ENCODE data around the gene HK1.
"Not testable (repeated sequence)": the region's sequence is repeated elsewhere in the genome, so short reads cannot be mapped to it uniquely, and the experiment has no call there.

The HK1 gene

GRCh38 chr10:69259547-69260243 is 18.6 kb upstream of the HK1 start:
- DNase-seq: no peak

- DNase-seq: no peak
Measured at GRCh38 chr10:69261184-69261583, 17.1 kb upstream of the HK1 start.

GRCh38 chr10:69262292-69262751 is 16.0 kb upstream of the HK1 start:
- DNase-seq: no peak

- DNase-seq: no peak
Measured at GRCh38 chr10:69265521-69265920, 12.8 kb upstream of the HK1 start.

- DNase-seq: no peak
Measured at GRCh38 chr10:69268761-69269416, 9.4 kb upstream of the HK1 start.

GRCh38 chr10:69269761-69270160 is 8.5 kb upstream of the HK1 start:
- no peak for DNase-seq

GRCh38 chr10:69270990-69271389 is 7.3 kb upstream of the HK1 start:
- DNase-seq: no peak

- DNase-seq: no peak
Measured at GRCh38 chr10:69272624-69273023, 5.7 kb upstream of the HK1 start.

GRCh38 chr10:69275444-69275843 is 2.9 kb upstream of the HK1 start:
- no peak for DNase-seq

GRCh38 chr10:69276503-69276902 is 1.8 kb upstream of the HK1 start:
- no peak for DNase-seq

GRCh38 chr10:69279110-69279509 is 814 bp downstream of the HK1 start:
- no peak for DNase-seq

GRCh38 chr10:69281507-69282413 is 3.5 kb downstream of the HK1 start:
- no peak for DNase-seq

- not testable (repeated sequence) for DNase-seq
Measured at GRCh38 chr10:69284402-69284801, 6.1 kb downstream of the HK1 start.

GRCh38 chr10:69285699-69286098 is 7.4 kb downstream of the HK1 start:
- no peak for DNase-seq

- DNase-seq: no peak
Measured at GRCh38 chr10:69287181-69287580, 8.9 kb downstream of the HK1 start.

- DNase-seq: no peak
Measured at GRCh38 chr10:69290993-69291392, 12.7 kb downstream of the HK1 start.

- no peak for DNase-seq
Measured at GRCh38 chr10:69292459-69292858, 14.2 kb downstream of the HK1 start.

- DNase-seq: no peak
Measured at GRCh38 chr10:69295027-69295636, 16.8 kb downstream of the HK1 start.

GRCh38 chr10:69303632-69304051 is 25.3 kb downstream of the HK1 start:
- no peak for DNase-seq

- DNase-seq: no peak
Measured at GRCh38 chr10:69306421-69306820, 28.1 kb downstream of the HK1 start.

- no peak for DNase-seq
Measured at GRCh38 chr10:69307434-69307833, 29.1 kb downstream of the HK1 start.

- DNase-seq: not testable (repeated sequence)
Measured at GRCh38 chr10:69308304-69308703, 30.0 kb downstream of the HK1 start.

GRCh38 chr10:69311309-69311708 is 33.0 kb downstream of the HK1 start:
- no peak for DNase-seq
